ENCODE results near the gene TSPAN15. TPM values are rescaled to one million over a fixed set of nuclear protein-coding genes. Genes with fewer than 3 reads are reported as not detected.

TSPAN15 gene
- polyA plus RNA-seq, 6 donors from 2014 or later, result 0.16 TPM; not detected in 5

Other genes with a start within 250 kb of the TSPAN15 start
- not detected for gene HKDC1, start 231.1 kb upstream of the TSPAN15 start, polyA plus RNA-seq (ENCODE audit: low read depth in 6 of 6)
- gene HK1, start 173.0 kb upstream of the TSPAN15 start, polyA plus RNA-seq (ENCODE audit: low read depth in 6 of 6), result 10 to 100 TPM; 45.7 to 71.0 (median 59.3) TPM
- under 1 TPM in 2 of 6 donors, not detected in 4; 0.34 to 0.38 TPM for gene TACR2, start 34.5 kb upstream of the TSPAN15 start, polyA plus RNA-seq (ENCODE audit: low read depth in 6 of 6)
- not detected for gene NEUROG3, start 122.0 kb downstream of the TSPAN15 start, polyA plus RNA-seq (ENCODE audit: low read depth in 6 of 6)
- gene FAM241B, start 178.8 kb downstream of the TSPAN15 start, polyA plus RNA-seq (ENCODE audit: low read depth in 6 of 6), result 1 to 10 TPM in 1 of 6 donors, under 1 TPM in 3, not detected in 2; 0.34 to 1.9 (median 0.54) TPM